Measurements from ENCODE around the gene C10orf53. TPM values are rescaled to one million over a fixed set of nuclear protein-coding genes. Genes with fewer than 3 reads are reported as not detected.

The C10orf53 gene
- total RNA-seq, 1 donor from 2014 or later = not detected

GRCh38 chr10:49735848-49736563 lies 56.6 kb downstream of the C10orf53 start:
- Mint-ChIP-seq H3K27me3 (ENCODE audit: unreplicated experiment) (peaks cover 8% of the 10 kb centered on the region), H3K36me3 (ENCODE audit: low read depth, unreplicated experiment) (peaks cover 6% of the 10 kb centered on the region), H3K4me3 (ENCODE audit: unreplicated experiment) (peak overlapping the region; percentile 37), H3K9me3 (ENCODE audit: unreplicated experiment) (no peaks in the 10 kb centered on the region), H3K27ac (ENCODE audit: unreplicated experiment) (no peak overlapping the region), H3K4me1 (ENCODE audit: unreplicated experiment) (no peaks in the 10 kb centered on the region)
- no peak for DNase-seq (ENCODE audit: low spot score)
- TF ChIP-seq CTCF (IDR thresholded peaks at IDR 0.05; ENCODE audit: unreplicated experiment) = no peak

GRCh38 chr10:49736564-49737113 lies 57.2 kb downstream of the C10orf53 start:
- H3K9me3 Mint-ChIP-seq (ENCODE audit: unreplicated experiment) = no peaks in the 10 kb centered on the region
- no peak overlapping the region for H3K4me3 Mint-ChIP-seq (ENCODE audit: unreplicated experiment)
- H3K27me3 Mint-ChIP-seq (ENCODE audit: unreplicated experiment) = peaks cover 10% of the 10 kb centered on the region
- no peak for TF ChIP-seq CTCF (IDR thresholded peaks at IDR 0.05; ENCODE audit: unreplicated experiment)
- DNase-seq (ENCODE audit: low spot score) = no peak
- peaks cover 9% of the 10 kb centered on the region for H3K36me3 Mint-ChIP-seq (ENCODE audit: low read depth, unreplicated experiment)
- H3K27ac Mint-ChIP-seq (ENCODE audit: unreplicated experiment) = no peak overlapping the region
- no peaks in the 10 kb centered on the region for H3K4me1 Mint-ChIP-seq (ENCODE audit: unreplicated experiment)

GRCh38 chr10:49737474-49738201 lies 58.2 kb downstream of the C10orf53 start:
- no peak for DNase-seq (ENCODE audit: low spot score)
- Mint-ChIP-seq H3K4me1 (ENCODE audit: unreplicated experiment) (no peaks in the 10 kb centered on the region), H3K9me3 (ENCODE audit: unreplicated experiment) (no peaks in the 10 kb centered on the region), H3K27me3 (ENCODE audit: unreplicated experiment) (peaks cover 11% of the 10 kb centered on the region), H3K27ac (ENCODE audit: unreplicated experiment) (no peak overlapping the region), H3K36me3 (ENCODE audit: low read depth, unreplicated experiment) (peaks cover 17% of the 10 kb centered on the region), H3K4me3 (ENCODE audit: unreplicated experiment) (no peak overlapping the region)
- no peak for TF ChIP-seq CTCF (IDR thresholded peaks at IDR 0.05; ENCODE audit: unreplicated experiment)

GRCh38 chr10:49738616-49739360 lies 59.3 kb downstream of the C10orf53 start:
- H3K36me3 Mint-ChIP-seq (ENCODE audit: low read depth, unreplicated experiment) = peaks cover 17% of the 10 kb centered on the region
- TF ChIP-seq CTCF (IDR thresholded peaks at IDR 0.05; ENCODE audit: unreplicated experiment) = no peak

More at GRCh38 chr10:49738616-49739360, 59.3 kb downstream of the C10orf53 start:
- Mint-ChIP-seq H3K4me1 (ENCODE audit: unreplicated experiment) (no peaks in the 10 kb centered on the region), H3K27ac (ENCODE audit: unreplicated experiment) (no peak overlapping the region), H3K9me3 (ENCODE audit: unreplicated experiment) (no peaks in the 10 kb centered on the region), H3K27me3 (ENCODE audit: unreplicated experiment) (peaks cover 11% of the 10 kb centered on the region), H3K4me3 (ENCODE audit: unreplicated experiment) (no peak overlapping the region)
- DNase-seq (ENCODE audit: low spot score) = no peak

All from endothelial cell (in vitro differentiated cells).